OCI-LY7 (cell line): ENCODE data around the gene CRBN. TPM values are rescaled to one million over a fixed set of nuclear protein-coding genes. Genes with fewer than 3 reads are reported as not detected.

ENCODE experiments used
- BruUV-seq: library from RNA; stranded (reverse); fragments of 400-500 nt; replicated peaks from 2 replicates; lab custom pipeline; 2021; lab: Mats Ljungman, UMichigan
- CTCF ChIA-PET: fragments of 300-600 bp; sonication (Branson Sonifier 250); formaldehyde crosslinking; loops from one replicate; lab custom pipeline; 2022; ENCODE audit warnings: antibody characterized with exemption; ENCODE audit not compliant: unreplicated experiment; lab: Charles Lee
- POLR2A ChIA-PET: fragments of 300-600 bp; sonication (Branson Sonifier 250); formaldehyde crosslinking; loops from one replicate; lab custom pipeline; 2022; ENCODE audit warnings: antibody characterized with exemption; lab: Charles Lee
- DNase-seq: peaks from one replicate; pipeline ENCODE4 v3.0.0-alpha.2; 2015; ENCODE audit warnings: low spot score
- H2AFZ ChIP-seq: fragments of 200-600 bp; sonication (generic), shearing (Covaris generic); 2 replicates; pipeline ENCODE4 v1.6.1; 2014; ENCODE audit warnings: mild to moderate bottlenecking, antibody characterized with exemption, low read length, moderate library complexity
- H3K27ac ChIP-seq: fragments of 200-600 bp; sonication (generic); 2 replicates; pipeline ENCODE4 v1.5.1; 2014; ENCODE audit warnings: mixed run types, low read depth, mild to moderate bottlenecking, moderate library complexity, low read length, inconsistent platforms; ENCODE audit not compliant: poor library complexity, severe bottlenecking
- H3K36me3 ChIP-seq: fragments of 200-600 bp; sonication (generic); 2 replicates; pipeline ENCODE4 v1.6.1; 2014; ENCODE audit warnings: mild to moderate bottlenecking, antibody characterized with exemption, low read length, moderate library complexity, mixed read lengths; ENCODE audit not compliant: insufficient read depth
- H3K4me1 ChIP-seq: fragments of 200-600 bp; sonication (generic); 2 replicates; pipeline ENCODE4 v1.5.1; 2014; ENCODE audit warnings: mild to moderate bottlenecking, low read length; ENCODE audit not compliant: insufficient read depth, poor library complexity, severe bottlenecking
- H3K4me2 ChIP-seq: fragments of 200-600 bp; sonication (generic); 2 replicates; pipeline ENCODE4 v1.6.1; 2014; ENCODE audit warnings: mild to moderate bottlenecking, low read length
- H3K4me3 ChIP-seq: fragments of 200-600 bp; sonication (generic); 2 replicates; pipeline ENCODE4 v1.5.1; 2014; ENCODE audit warnings: mild to moderate bottlenecking, low read depth, low read length; ENCODE audit not compliant: poor library complexity, severe bottlenecking
- H3K79me2 ChIP-seq: fragments of 200-600 bp; sonication (generic); 2 replicates; pipeline ENCODE4 v1.6.1; 2016; ENCODE audit warnings: low read depth, mild to moderate bottlenecking, low read length, moderate library complexity, mixed read lengths; ENCODE audit not compliant: insufficient read depth
- H3K9me2 ChIP-seq: fragments of 200-600 bp; sonication (generic); 2 replicates; pipeline ENCODE4 v1.6.1; 2016; ENCODE audit warnings: mild to moderate bottlenecking, low read length, mixed read lengths; ENCODE audit not compliant: insufficient read depth
- H3K9me3 ChIP-seq: fragments of 200-600 bp; sonication (generic); 2 replicates; pipeline ENCODE4 v1.6.1; 2014; ENCODE audit warnings: mild to moderate bottlenecking, mixed run types, low read length, mixed read lengths
- H4K20me1 ChIP-seq: fragments of 200-600 bp; sonication (generic); 2 replicates; pipeline ENCODE4 v1.6.1; 2014; ENCODE audit warnings: mild to moderate bottlenecking, antibody characterized with exemption, low read length, moderate library complexity, mixed read lengths; ENCODE audit not compliant: insufficient read depth
- CTCF ChIP-seq: fragments of 200-600 bp; sonication (generic); conservative IDR thresholded peaks from 2 replicates; pipeline ENCODE4 v1.5.1; 2014; ENCODE audit warnings: mild to moderate bottlenecking, antibody characterized with exemption, low read length, moderate library complexity, mixed read lengths
- EZH2phosphoT487 ChIP-seq: fragments of 200-600 bp; sonication (generic); IDR thresholded peaks from 2 replicates; pipeline ENCODE4 v1.6.1; 2018; ENCODE audit warnings: low read depth, borderline replicate concordance, mild to moderate bottlenecking, mixed run types, antibody characterized with exemption, low read length, moderate library complexity, mixed read lengths
- intact Hi-C: fragments of 100-400 bp; cut with micrococcal nuclease; formaldehyde crosslinking; loops from one replicate; pipeline ENCODE4 v1.10.0; 2022; ENCODE audit not compliant: unreplicated experiment
- total RNA-seq, 2 experiments: library from RNA; depleted of rRNA in 1 of 2; stranded (reverse); fragments of >200 nt in 1 of 2; shearing (Covaris generic) in 1 of 2; gene quantifications; 2 replicates each; pipeline ENCODE4 v1.2.3, GENCODE V29; 2014 to 2022

CRBN gene
- total RNA-seq, 2 experiments from 2014 or later = 23.5 to 32.5 TPM

- ChIA-PET POLR2A (no interaction called here), CTCF (interaction anchor here (0.6 kb wide), 1 partner anchor 14 kb away, joined by 3 read pairs; no protein-coding TSS in a partner anchor)
- H3K4me2 ChIP-seq = no peak overlapping the region
- no peak for DNase-seq
- H3K36me3 ChIP-seq = no peaks in the 10 kb centered on the region
- no peaks in the 10 kb centered on the region for H3K4me1 ChIP-seq
- no peak overlapping the region for H3K4me3 ChIP-seq
- H2AFZ ChIP-seq = no peak overlapping the region
- H4K20me1 ChIP-seq = no peaks in the 10 kb centered on the region
- no peaks in the 10 kb centered on the region; the same call in 1 of the 2 replicates for H3K9me2 ChIP-seq
- TF ChIP-seq EZH2phosphoT487 (no peak), CTCF (no peak)
- no peaks in the 10 kb centered on the region for H3K9me3 ChIP-seq
- H3K27ac ChIP-seq = no peak overlapping the region
- intact Hi-C loops = no loop called here
- no peaks in the 10 kb centered on the region for H3K79me2 ChIP-seq
- BruUV-seq = no TSS peak
These were observed 69.8 kb downstream of the CRBN start for GRCh38 chr3:3109407-3110298.

- TF ChIP-seq CTCF (no peak), EZH2phosphoT487 (no peak)
- no peaks in the 10 kb centered on the region for H4K20me1 ChIP-seq
- no peak overlapping the region for H3K4me3 ChIP-seq
- H3K4me1 ChIP-seq = no peaks in the 10 kb centered on the region
- no TSS peak for BruUV-seq
- no peak overlapping the region for H2AFZ ChIP-seq
- POLR2A ChIA-PET = no interaction called here
- H3K79me2 ChIP-seq = no peaks in the 10 kb centered on the region
- DNase-seq = no peak
- intact Hi-C loops = no loop called here
- H3K9me2 ChIP-seq = no peaks in the 10 kb centered on the region; the same call in 1 of the 2 replicates
- CTCF ChIA-PET = no interaction called here
- no peaks in the 10 kb centered on the region for H3K36me3 ChIP-seq
- no peaks in the 10 kb centered on the region for H3K9me3 ChIP-seq
- no peak overlapping the region for H3K27ac ChIP-seq
- no peak overlapping the region for H3K4me2 ChIP-seq
These were observed 71.6 kb downstream of the CRBN start for GRCh38 chr3:3107858-3108257.

GRCh38 chr3:3107181-3107580 lies 72.3 kb downstream of the CRBN start:
- POLR2A ChIA-PET = interaction anchor here (0.6 to 0.9 kb wide), 3 partner anchors 10 to 80 kb away, joined by 3 to 4 read pairs (median 3); no protein-coding TSS in a partner anchor
- intact Hi-C loops = no loop called here

More at GRCh38 chr3:3107181-3107580, 72.3 kb downstream of the CRBN start:
- Histone ChIP-seq H3K9me2 (no peaks in the 10 kb centered on the region; the same call in 1 of the 2 replicates), H3K4me1 (no peaks in the 10 kb centered on the region), H2AFZ (no peak overlapping the region), H3K4me3 (no peak overlapping the region), H3K36me3 (no peaks in the 10 kb centered on the region), H3K9me3 (no peaks in the 10 kb centered on the region), H4K20me1 (no peaks in the 10 kb centered on the region), H3K79me2 (no peaks in the 10 kb centered on the region), H3K27ac (no peak overlapping the region), H3K4me2 (no peak overlapping the region)
- no peak for DNase-seq
- BruUV-seq = no TSS peak
- TF ChIP-seq EZH2phosphoT487 = no peak
- TF ChIP-seq CTCF = no peak
- CTCF ChIA-PET = no interaction called here
